ENCODE measurements around the gene HSD17B7. TPM values are rescaled to one million over a fixed set of nuclear protein-coding genes. Genes with fewer than 3 reads are reported as not detected.

Gene HSD17B7
- total RNA-seq, 4 donors from 2014 or later: 12.4 to 23.7 (median 19.8) TPM

GRCh38 chr1:162857850-162858249 lies 67.3 kb downstream of the HSD17B7 start:
- no peaks in the 10 kb centered on the region for H3K36me3 ChIP-seq
- no peak overlapping the region for H3K27ac ChIP-seq
- H3K27me3 ChIP-seq: no peaks in the 10 kb centered on the region
- H3K9me3 ChIP-seq: no peaks in the 10 kb centered on the region
- no peak for TF ChIP-seq CTCF (IDR thresholded peaks at IDR 0.05)
- TF ChIP-seq EP300 (IDR thresholded peaks at IDR 0.05): no peak
- TF ChIP-seq POLR2A (IDR thresholded peaks at IDR 0.05): no peak
- no peak for DNase-seq (ENCODE audit: low spot score in 2 of 2)
- no peak overlapping the region for H3K4me3 ChIP-seq
- H3K4me1 ChIP-seq: peaks cover 0 to 6% (median 0%) of the 10 kb centered on the region in 4 donors

- H3K36me3 ChIP-seq: no peaks in the 10 kb centered on the region
- no peaks in the 10 kb centered on the region for H3K27me3 ChIP-seq
- TF ChIP-seq POLR2A (IDR thresholded peaks at IDR 0.05) (no peak), EP300 (IDR thresholded peaks at IDR 0.05) (no peak), CTCF (IDR thresholded peaks at IDR 0.05) (no peak)
- no peak overlapping the region for H3K4me3 ChIP-seq
- DNase-seq (ENCODE audit: low spot score in 2 of 2): no peak
- WGBS, 2 donors: 80 to 88% methylated on average over 1 of the region's 1 CpG
- peaks cover 0 to 6% (median 0%) of the 10 kb centered on the region in 4 donors for H3K4me1 ChIP-seq
- no peak overlapping the region for H3K27ac ChIP-seq
- H3K9me3 ChIP-seq: no peaks in the 10 kb centered on the region
Measured at GRCh38 chr1:162859191-162859590, 68.7 kb downstream of the HSD17B7 start.

GRCh38 chr1:162861101-162861500 lies 70.6 kb downstream of the HSD17B7 start, which contains the start of gene CCDC190:
Gene CCDC190 (minus strand): TSS chr1:162861175. CDS start chr1:162859646, 1,529 bp downstream.
- H3K4me1 ChIP-seq: no peaks in the 10 kb centered on the region
- WGBS, 2 donors: 46 to 48% methylated on average over 4 of the region's 4 CpGs
- no peak for DNase-seq (ENCODE audit: low spot score in 2 of 2)
- no peak within 1 kb of the TSS for H3K4me3 ChIP-seq
- H3K9me3 ChIP-seq: no peaks in the 10 kb centered on the region
- no peaks in the 10 kb centered on the region for H3K36me3 ChIP-seq
- no peaks in the 10 kb centered on the region for H3K27me3 ChIP-seq
- no peak within 1 kb of the TSS for H3K27ac ChIP-seq
- TF ChIP-seq POLR2A (IDR thresholded peaks at IDR 0.05) (no peak), EP300 (IDR thresholded peaks at IDR 0.05) (no peak), CTCF (IDR thresholded peaks at IDR 0.05) (no peak)

- Histone ChIP-seq H3K27me3 (no peaks in the 10 kb centered on the region), H3K4me1 (no peaks in the 10 kb centered on the region), H3K4me3 (no peak overlapping the region), H3K36me3 (no peaks in the 10 kb centered on the region), H3K9me3 (no peaks in the 10 kb centered on the region), H3K27ac (no peak overlapping the region)
- 58 to 70% methylated on average over 5 of the region's 5 CpGs for WGBS, 2 donors
- TF ChIP-seq POLR2A (IDR thresholded peaks at IDR 0.05) (no peak), EP300 (IDR thresholded peaks at IDR 0.05) (no peak), CTCF (IDR thresholded peaks at IDR 0.05) (no peak)
- DNase-seq (ENCODE audit: low spot score in 2 of 2): no peak
Measured at GRCh38 chr1:162861625-162862024, 71.1 kb downstream of the HSD17B7 start.

Small RNA genes lying within 50 kb of the gene (small RNA-seq; reads per million reads assigned to genes)
- not detected for gene RN7SL861P

Other genes with a start within 250 kb of the HSD17B7 start
- 100 to 1,000 TPM in 2 of 4 donors, 10 to 100 TPM in 2; 93.9 to 194 (median 113) TPM for gene UAP1, start 229.0 kb upstream of the HSD17B7 start, total RNA-seq
- 100 to 1,000 TPM in 2 of 4 donors, 10 to 100 TPM in 2; 76.5 to 120 (median 103) TPM for gene DDR2, start 158.2 kb upstream of the HSD17B7 start, total RNA-seq
- gene CCDC190, start 70.5 kb downstream of the HSD17B7 start, total RNA-seq: 1 to 10 TPM in 1 of 4 donors, under 1 TPM in 1, not detected in 2; 0.66 to 1.3 TPM